Ovary (tissue), 9 donors: Measurements from ENCODE around the gene BPIFA2. TPM values are rescaled to one million over a fixed set of nuclear protein-coding genes. Genes with fewer than 3 reads are reported as not detected.

ENCODE experiments used
- DNase-seq, 5 donors: peaks; one replicate each; pipeline ENCODE4 v3.0.0-alpha.2; 2019 to 2020
- H3K27ac ChIP-seq, 2 donors: fragments of 200-600 bp; one replicate each; pipeline versions ENCODE4 v1.5.1 to v1.8.0; 2019 to 2022
- H3K27me3 ChIP-seq: fragments of 200-600 bp; one replicate; pipeline ENCODE4 v1.8.0; 2022
- H3K36me3 ChIP-seq: fragments of 200-600 bp; sonication (generic); one replicate; pipeline ENCODE4 v1.5.1; 2019
- H3K4me1 ChIP-seq: one replicate; pipeline ENCODE4 v1.8.1; 2013; ENCODE audit warnings: mild to moderate bottlenecking, moderate library complexity; ENCODE audit not compliant: insufficient read depth
- H3K4me3 ChIP-seq: fragments of 200-600 bp; sonication (generic); one replicate; pipeline ENCODE4 v1.5.1; 2017
- H3K9me3 ChIP-seq, 2 donors: fragments of 200-600 bp in 1 of 2; sonication (generic) in 1 of 2; one replicate each; pipeline versions ENCODE4 v1.5.1 to v1.8.1; 2013 to 2019; ENCODE audit warnings: mild to moderate bottlenecking in 1 of 2, moderate library complexity in 1 of 2
- EP300 ChIP-seq: sonication (generic); formaldehyde crosslinking; IDR thresholded peaks from one replicate; pipeline ENCODE4 v1.6.1; 2017; ENCODE audit warnings: antibody characterized with exemption
- POLR2A ChIP-seq: fragments of 450-650 bp; IDR thresholded peaks from one replicate; pipeline ENCODE4 v1.6.1; 2017; ENCODE audit warnings: antibody characterized with exemption, mild to moderate bottlenecking, moderate library complexity
- WGBS, 3 donors: extraction: QIAGEN DNeasy Blood & Tissue Kit in 1 of 3; methylation state at CpG; one replicate each; pipeline versions ENCODE4 v1.1.5 to v1.1.7; 2013 to 2017; 5-methylcytosine and 5-hydroxymethylcytosine counted together
- intact Hi-C, 4 donors: fragments of 100-400 bp; cut with DNase I; formaldehyde crosslinking; loops; one replicate each; pipeline versions ENCODE4 v1.11.0 to v1.15.1; 2022 to 2023
- polyA plus RNA-seq, 2 donors: library from polyadenylated mRNA; stranded (reverse); fragments of 200-250 nt in 1 of 2; fragments of 350-450 nt in 1 of 2; fragmentation: Illumina TruSeq in 1 of 2; extraction: RNeasy Lipid Tissue Mini Kit (QIAGEN cat#74804) in 1 of 2; gene quantifications; one replicate each; pipeline ENCODE4 v1.2.3, GENCODE V29; 2013 to 2014
- total RNA-seq, 7 donors: library from RNA; depleted of rRNA in 2 of 7; stranded (reverse); fragments of >200 nt in 2 of 7; fragmentation: NEBNext Ultra II Directional in 3 of 7; extraction: Animal tissue kit (Norgen Biotek cat#: 25700) in 3 of 7; gene quantifications; one replicate each; pipeline versions ENCODE4 v1.1.0 to v1.2.4, GENCODE V29; 2016 to 2023
- TF ChIP-seq, protein P1 (sequence below), 3 donors: fragments of 450-650 bp in 2 of 3; fragments of 200-600 bp in 1 of 3; IDR thresholded peaks; one replicate each; pipeline versions ENCODE4 v1.5.1 to v1.8.0; 2016 to 2022; ENCODE audit warnings: antibody characterized with exemption in 3 of 3, mild to moderate bottlenecking in 1 of 3
- donor health status: DM: no; HTN: no; CAD: no; lungs with moderate emphysema.
- donor health status: DM: no; HTN: no; CAD: no.
- donor health status: Bipolar disorder and iron deficiency.
- donor health status: DM: yes; HTN: yes; CAD: no.
- donor health status: DM: no; HTN: no; CAD: no.
- donor health status: DM: yes; HTN: yes; CAD: no.

BPIFA2 gene
- total and polyA plus RNA-seq, 9 donors, result not detected

DNA sequence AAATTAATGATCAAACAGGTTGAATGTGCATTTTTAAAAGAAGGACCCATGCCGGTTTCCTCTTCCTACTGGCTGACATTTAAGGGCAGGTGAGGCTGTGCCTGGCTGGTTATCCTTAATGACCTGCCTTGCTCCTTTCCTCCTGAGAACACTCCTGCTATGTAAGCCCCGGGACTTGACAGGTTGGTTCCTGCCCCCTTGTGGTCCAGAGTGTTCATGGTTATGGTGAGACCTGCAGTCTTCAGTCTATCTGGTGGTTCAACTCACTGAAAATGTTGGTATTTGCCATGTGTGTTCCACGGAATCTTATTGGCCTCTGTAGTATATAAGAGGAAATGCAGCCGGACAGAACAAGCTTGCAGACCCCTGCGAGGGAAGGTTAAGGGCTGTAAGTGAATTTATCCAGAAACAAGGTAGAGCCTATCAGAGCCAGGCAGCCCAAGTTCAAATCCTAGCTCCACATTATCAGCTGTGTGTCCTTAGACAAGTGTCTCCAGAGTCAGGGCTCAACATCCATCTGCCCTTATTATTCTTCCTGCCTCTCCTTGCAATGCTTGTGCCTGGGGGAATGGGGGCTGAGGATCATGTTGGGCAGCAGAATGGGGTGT is 44.0 kb downstream of the BPIFA2 start:
- intact Hi-C loops, result no loop called here
- Histone ChIP-seq H3K36me3 (no peaks in the 10 kb centered on the region), H3K27me3 (no peaks in the 10 kb centered on the region), H3K9me3 (no peaks in the 10 kb centered on the region), H3K4me1 (no peaks in the 10 kb centered on the region), H3K4me3 (no peak overlapping the region), H3K27ac (no peak overlapping the region)
- DNase-seq, result no peak
- TF ChIP-seq POLR2A, result no peak
- 11 to 19% (median 18%) methylated on average over 5 of the region's 5 CpGs for WGBS, 3 donors

DNA sequence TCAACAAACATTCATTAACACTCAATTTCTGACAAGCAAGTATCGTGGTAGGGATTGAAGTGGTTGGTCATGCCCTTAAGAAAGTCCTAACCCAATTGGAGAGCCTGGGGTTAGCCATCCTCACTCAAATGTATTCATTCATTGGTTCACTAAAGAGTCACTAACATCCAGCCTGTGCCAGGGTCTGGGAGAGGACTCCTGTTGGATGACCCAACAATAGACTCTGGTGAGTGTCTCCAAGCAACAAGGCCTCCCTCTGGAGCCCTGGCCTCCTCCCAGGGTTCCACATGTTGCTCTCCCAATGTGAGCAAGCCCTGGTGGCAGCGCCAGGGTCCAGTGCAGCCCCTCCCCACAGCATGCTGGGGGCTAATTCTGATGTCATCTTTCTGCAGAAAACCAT is 49.1 kb downstream of the BPIFA2 start, which contains the start of gene BPIFA3:
Gene BPIFA3, plus strand, starts transcription at position 301 of the 400 bp plus-strand sequence. CDS start 185 bp downstream, outside the sequence.
- Histone ChIP-seq H3K27ac (no peak within 1 kb of the TSS), H3K4me1 (no peaks in the 10 kb centered on the region), H3K27me3 (no peaks in the 10 kb centered on the region), H3K9me3 (no peaks in the 10 kb centered on the region), H3K4me3 (no peak within 1 kb of the TSS), H3K36me3 (no peaks in the 10 kb centered on the region)
- intact Hi-C loops, result no loop called here
- TF ChIP-seq, protein P1, sequence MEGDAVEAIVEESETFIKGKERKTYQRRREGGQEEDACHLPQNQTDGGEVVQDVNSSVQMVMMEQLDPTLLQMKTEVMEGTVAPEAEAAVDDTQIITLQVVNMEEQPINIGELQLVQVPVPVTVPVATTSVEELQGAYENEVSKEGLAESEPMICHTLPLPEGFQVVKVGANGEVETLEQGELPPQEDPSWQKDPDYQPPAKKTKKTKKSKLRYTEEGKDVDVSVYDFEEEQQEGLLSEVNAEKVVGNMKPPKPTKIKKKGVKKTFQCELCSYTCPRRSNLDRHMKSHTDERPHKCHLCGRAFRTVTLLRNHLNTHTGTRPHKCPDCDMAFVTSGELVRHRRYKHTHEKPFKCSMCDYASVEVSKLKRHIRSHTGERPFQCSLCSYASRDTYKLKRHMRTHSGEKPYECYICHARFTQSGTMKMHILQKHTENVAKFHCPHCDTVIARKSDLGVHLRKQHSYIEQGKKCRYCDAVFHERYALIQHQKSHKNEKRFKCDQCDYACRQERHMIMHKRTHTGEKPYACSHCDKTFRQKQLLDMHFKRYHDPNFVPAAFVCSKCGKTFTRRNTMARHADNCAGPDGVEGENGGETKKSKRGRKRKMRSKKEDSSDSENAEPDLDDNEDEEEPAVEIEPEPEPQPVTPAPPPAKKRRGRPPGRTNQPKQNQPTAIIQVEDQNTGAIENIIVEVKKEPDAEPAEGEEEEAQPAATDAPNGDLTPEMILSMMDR (IDR thresholded peaks at IDR 0.05), result no peak
- TF ChIP-seq EP300 (no peak), POLR2A (no peak)
- no peak for DNase-seq
- WGBS, 3 donors, result 77 to 81% (median 79%) methylated on average over 2 of the region's 2 CpGs

DNA sequence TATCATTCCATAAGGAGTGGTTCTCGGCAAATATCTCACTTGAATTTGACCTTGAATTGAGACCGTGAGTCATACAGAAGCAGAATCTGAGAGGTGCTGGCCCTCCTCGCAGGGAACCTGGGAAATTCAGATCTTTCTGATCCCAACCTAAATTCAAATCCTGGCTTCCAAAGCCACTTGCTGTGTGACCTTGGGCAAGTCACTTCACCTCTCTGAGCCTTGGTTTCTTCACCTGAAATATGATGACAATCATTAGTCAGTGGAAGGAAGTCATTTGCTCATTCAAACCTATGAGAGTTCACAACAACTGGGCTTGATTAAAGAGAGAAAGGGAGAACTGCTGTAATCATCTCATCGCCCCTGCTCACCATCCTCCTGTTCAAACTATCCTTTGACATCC is 56.4 kb downstream of the BPIFA2 start:
- Histone ChIP-seq H3K9me3 (no peaks in the 10 kb centered on the region), H3K27me3 (no peaks in the 10 kb centered on the region), H3K4me3 (no peak overlapping the region), H3K27ac (no peak overlapping the region), H3K4me1 (no peaks in the 10 kb centered on the region), H3K36me3 (no peaks in the 10 kb centered on the region)
- WGBS, 3 donors, result 40 to 68% (median 40%) methylated on average over 4 of the region's 4 CpGs
- intact Hi-C loops, result no loop called here
- TF ChIP-seq, protein P1 (IDR thresholded peaks at IDR 0.05), result no peak
- TF ChIP-seq POLR2A, result no peak
- no peak for TF ChIP-seq EP300
- DNase-seq, result no peak

DNA sequence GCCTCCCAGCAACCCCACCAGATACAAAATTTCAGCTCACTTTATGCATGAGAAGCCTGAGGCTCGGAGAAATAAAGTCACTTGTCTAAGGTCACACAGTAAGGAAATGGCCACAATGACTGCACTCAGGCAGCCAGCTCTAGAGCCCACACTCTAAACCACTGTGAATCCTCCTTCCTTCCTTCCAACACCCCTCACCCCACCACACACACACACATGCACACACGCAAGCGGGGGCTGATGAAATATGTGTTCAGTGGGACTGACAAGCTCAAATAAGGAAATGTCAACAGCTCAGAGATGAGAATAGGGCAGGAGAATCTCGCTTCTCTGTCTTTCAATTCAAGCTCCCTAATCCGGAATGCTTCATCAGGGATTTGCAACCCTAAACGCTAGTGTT is 61.9 kb downstream of the BPIFA2 start:
- no peak overlapping the region for H3K27ac ChIP-seq
- H3K4me3 ChIP-seq, result no peak overlapping the region
- TF ChIP-seq, protein P1 (IDR thresholded peaks at IDR 0.05), result no peak
- no peak for TF ChIP-seq EP300
- TF ChIP-seq POLR2A, result no peak
- H3K36me3 ChIP-seq, result no peaks in the 10 kb centered on the region
- 54 to 68% (median 61%) methylated on average over 6 of the region's 6 CpGs for WGBS, 3 donors
- intact Hi-C loops, result no loop called here
- H3K9me3 ChIP-seq, result no peaks in the 10 kb centered on the region
- H3K27me3 ChIP-seq, result no peaks in the 10 kb centered on the region
- no peak for DNase-seq
- no peaks in the 10 kb centered on the region for H3K4me1 ChIP-seq

Other genes starting within 250 kb of the BPIFA2 start
- not detected for gene SUN5, start 163.7 kb upstream of the BPIFA2 start, total RNA-seq
- not detected for gene SUN5, start 163.7 kb upstream of the BPIFA2 start, polyA plus RNA-seq
- gene BPIFB2, start 160.5 kb upstream of the BPIFA2 start, total RNA-seq, result under 1 TPM in 1 of 7 donors, not detected in 6; 0.26 TPM
- gene BPIFB2, start 160.5 kb upstream of the BPIFA2 start, polyA plus RNA-seq, result not detected
- gene BPIFB6, start 136.5 kb upstream of the BPIFA2 start, total RNA-seq, result not detected
- gene BPIFB6, start 136.5 kb upstream of the BPIFA2 start, polyA plus RNA-seq, result not detected
- gene BPIFB3, start 114.3 kb upstream of the BPIFA2 start, total RNA-seq, result under 1 TPM in 1 of 7 donors, not detected in 6; 0.15 TPM
- not detected for gene BPIFB3, start 114.3 kb upstream of the BPIFA2 start, polyA plus RNA-seq
- gene BPIFB4, start 88.5 kb upstream of the BPIFA2 start, total RNA-seq, result not detected
- gene BPIFB4, start 88.5 kb upstream of the BPIFA2 start, polyA plus RNA-seq, result not detected
- not detected for gene BPIFA3, start 49.2 kb downstream of the BPIFA2 start, total RNA-seq
- not detected for gene BPIFA3, start 49.2 kb downstream of the BPIFA2 start, polyA plus RNA-seq
- gene BPIFA1, start 67.8 kb downstream of the BPIFA2 start, total RNA-seq, result not detected
- gene BPIFA1, start 67.8 kb downstream of the BPIFA2 start, polyA plus RNA-seq, result not detected
- under 1 TPM in 1 of 7 donors, not detected in 6; 0.15 TPM for gene BPIFB1, start 115.1 kb downstream of the BPIFA2 start, total RNA-seq
- gene BPIFB1, start 115.1 kb downstream of the BPIFA2 start, polyA plus RNA-seq, result not detected
- 10 to 100 TPM; 17.3 to 23.5 (median 19.4) TPM for gene CDK5RAP1, start 233.4 kb downstream of the BPIFA2 start, total RNA-seq
- 10 to 100 TPM; 18.4 to 31.9 TPM for gene CDK5RAP1, start 233.4 kb downstream of the BPIFA2 start, polyA plus RNA-seq